ENCODE measurements around the gene PLXNA4. TPM values are rescaled to one million over a fixed set of nuclear protein-coding genes. Genes with fewer than 3 reads are reported as not detected.

The PLXNA4 gene
- total RNA-seq, 2 donors from 2014 or later: 24.0 to 42.7 TPM

GRCh38 chr7:132455378-132455777 is 120.9 kb downstream of the PLXNA4 start:
- no peak for DNase-seq
- peaks cover 10% of the 10 kb centered on the region for H3K36me3 Mint-ChIP-seq (ENCODE audit: low read depth)
- H3K27me3 Mint-ChIP-seq (ENCODE audit: insufficient read depth): no peaks in the 10 kb centered on the region
- H3K27ac ChIP-seq (ENCODE audit: low read depth, low read length): no peak overlapping the region
- no peaks in the 10 kb centered on the region for H3K9me3 ChIP-seq (ENCODE audit: control insufficient read depth, low read length)
- H3K27me3 ChIP-seq (ENCODE audit: control insufficient read depth, insufficient read depth, low read length, poor library complexity, severe bottlenecking): no peaks in the 10 kb centered on the region
- H3K4me3 ChIP-seq (ENCODE audit: low read length): no peak overlapping the region
- peaks cover 3% of the 10 kb centered on the region for H3K36me3 ChIP-seq (ENCODE audit: control insufficient read depth, insufficient read depth, low read length)
- no peak overlapping the region for H3K9ac ChIP-seq (ENCODE audit: extremely low read depth, low read length, poor library complexity, severe bottlenecking)
- H3K4me3 Mint-ChIP-seq: no peak overlapping the region
- no peak for TF ChIP-seq CTCF (conservative IDR thresholded peaks at IDR 0.05)
- no peak overlapping the region for H3K27ac Mint-ChIP-seq
- H3K4me1 ChIP-seq (ENCODE audit: control insufficient read depth, insufficient read depth, low read length): no peaks in the 10 kb centered on the region
- 85 to 97% methylated on average over 4 to 9 of the region's 9 CpGs for WGBS, 2 experiments (ENCODE audit: insufficient coverage in 1 of 2, insufficient read length in 1 of 2)
- no peaks in the 10 kb centered on the region for H3K9me3 Mint-ChIP-seq
- H3K4me1 Mint-ChIP-seq: no peaks in the 10 kb centered on the region

DNA sequence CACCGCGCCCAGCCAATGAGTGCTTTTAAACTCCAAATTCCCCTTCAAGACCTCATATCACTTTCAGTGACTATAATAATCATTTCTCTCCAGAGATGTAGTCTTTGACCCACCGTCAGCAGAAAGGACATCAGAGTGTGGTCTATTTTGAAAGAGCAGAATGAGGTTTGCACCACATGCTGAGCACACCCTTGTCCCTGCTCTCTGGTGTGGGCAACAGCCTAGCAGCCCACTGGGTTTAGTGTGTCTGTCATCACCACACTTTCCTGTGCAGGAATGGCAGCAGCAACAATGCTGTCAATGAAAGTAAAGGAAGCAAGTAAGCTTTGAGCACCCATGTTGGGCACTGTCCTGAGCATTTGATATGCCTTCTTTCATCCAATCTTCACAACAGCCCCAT is 122.4 kb downstream of the PLXNA4 start:
- Mint-ChIP-seq H3K27ac (no peak overlapping the region), H3K36me3 (ENCODE audit: low read depth) (peaks cover 10% of the 10 kb centered on the region), H3K4me1 (no peaks in the 10 kb centered on the region), H3K27me3 (ENCODE audit: insufficient read depth) (no peaks in the 10 kb centered on the region), H3K9me3 (no peaks in the 10 kb centered on the region), H3K4me3 (no peak overlapping the region)
- no peak overlapping the region for H3K9ac ChIP-seq (ENCODE audit: extremely low read depth, low read length, poor library complexity, severe bottlenecking)
- TF ChIP-seq CTCF (conservative IDR thresholded peaks at IDR 0.05): no peak
- no peaks in the 10 kb centered on the region for H3K9me3 ChIP-seq (ENCODE audit: control insufficient read depth, low read length)
- H3K27me3 ChIP-seq (ENCODE audit: control insufficient read depth, insufficient read depth, low read length, poor library complexity, severe bottlenecking): no peaks in the 10 kb centered on the region
- no peak for DNase-seq
- no peak overlapping the region for H3K27ac ChIP-seq (ENCODE audit: low read depth, low read length)
- no peak overlapping the region for H3K4me3 ChIP-seq (ENCODE audit: low read length)
- no peaks in the 10 kb centered on the region for H3K4me1 ChIP-seq (ENCODE audit: control insufficient read depth, insufficient read depth, low read length)
- peaks cover 3% of the 10 kb centered on the region for H3K36me3 ChIP-seq (ENCODE audit: control insufficient read depth, insufficient read depth, low read length)
- WGBS, 2 experiments (ENCODE audit: insufficient coverage in 1 of 2, insufficient read length in 1 of 2): 93% methylated on average over 3 of the region's 3 CpGs; no CpG with 5 or more reads in 1 of the 2 experiments

DNA sequence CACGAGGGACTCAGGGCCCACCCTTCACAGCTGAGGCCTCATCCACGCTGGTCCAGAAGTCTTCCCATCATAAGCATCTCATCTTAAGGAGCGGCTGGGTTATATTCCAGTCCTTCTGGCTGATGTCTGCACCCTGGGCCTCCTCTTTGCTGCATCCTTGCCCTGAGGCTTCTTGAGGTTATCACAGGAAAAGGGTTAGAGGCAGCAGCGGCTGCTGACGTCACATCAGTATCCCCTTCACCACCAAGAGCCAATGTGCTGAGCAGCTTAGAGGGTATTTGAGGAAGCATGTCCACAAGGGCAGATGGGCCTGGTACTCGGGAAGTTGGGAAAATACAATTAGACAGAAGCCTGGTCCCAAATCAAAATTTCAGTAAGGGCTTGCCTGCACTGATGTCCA is 125.1 kb downstream of the PLXNA4 start:
- Histone ChIP-seq H3K9me3 (ENCODE audit: control insufficient read depth, low read length) (no peaks in the 10 kb centered on the region), H3K4me1 (ENCODE audit: control insufficient read depth, insufficient read depth, low read length) (no peaks in the 10 kb centered on the region), H3K36me3 (ENCODE audit: control insufficient read depth, insufficient read depth, low read length) (peaks cover 3% of the 10 kb centered on the region), H3K27ac (ENCODE audit: low read depth, low read length) (no peak overlapping the region), H3K27me3 (ENCODE audit: control insufficient read depth, insufficient read depth, low read length, poor library complexity, severe bottlenecking) (no peaks in the 10 kb centered on the region), H3K9ac (ENCODE audit: extremely low read depth, low read length, poor library complexity, severe bottlenecking) (no peak overlapping the region), H3K4me3 (ENCODE audit: low read length) (no peak overlapping the region)
- no peak for DNase-seq
- Mint-ChIP-seq H3K4me1 (peaks cover 3% of the 10 kb centered on the region), H3K4me3 (no peak overlapping the region), H3K9me3 (no peaks in the 10 kb centered on the region), H3K27ac (no peak overlapping the region), H3K27me3 (ENCODE audit: insufficient read depth) (no peaks in the 10 kb centered on the region), H3K36me3 (ENCODE audit: low read depth) (peaks cover 10% of the 10 kb centered on the region)
- TF ChIP-seq CTCF (conservative IDR thresholded peaks at IDR 0.05): no peak
- WGBS, 2 experiments (ENCODE audit: insufficient coverage in 1 of 2, insufficient read length in 1 of 2): 93 to 96% methylated on average over 3 to 6 of the region's 6 CpGs

All from endodermal cell (in vitro differentiated cells).